ENCODE results near the gene CCDC184. TPM values are rescaled to one million over a fixed set of nuclear protein-coding genes. Genes with fewer than 3 reads are reported as not detected.
A peak's percentile ranks its signal among the peaks of the same experiment; 100 is the strongest.
"Not testable (repeated sequence)": the region's sequence is repeated elsewhere in the genome, so short reads cannot be mapped to it uniquely, and the experiment has no call there.

Gene CCDC184
- total and polyA plus RNA-seq, 12 donors, result 1.4 to 12.8 (median 6.7) TPM

DNA sequence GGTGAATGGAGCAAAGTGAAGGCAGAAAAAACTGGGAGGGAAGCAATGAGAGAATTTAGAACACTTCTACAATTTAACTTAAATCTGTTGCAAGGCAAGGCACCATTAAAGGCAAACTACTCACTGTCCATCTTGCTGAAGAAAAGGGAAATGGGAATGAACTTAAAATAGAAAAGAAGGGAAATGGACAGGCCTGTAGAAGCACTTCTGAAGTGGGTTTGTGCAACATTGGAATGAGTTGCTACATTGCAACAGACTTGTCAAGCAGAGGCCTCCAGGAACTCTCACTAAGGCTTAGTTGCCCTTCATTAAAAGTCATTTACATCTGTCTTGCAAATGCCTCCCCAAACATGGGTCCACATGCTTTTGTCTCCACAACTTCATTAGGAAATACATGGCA, 33.3 kb downstream of the CCDC184 start:
- DNase-seq, result peak in 2 of 7 donors; percentile 26 to 27
- Histone ChIP-seq H3K27me3 (no peaks in the 10 kb centered on the region), H3K9me3 (replicated peaks in 1 of 3) (no peaks in the 10 kb centered on the region), H3K4me3 (no peak overlapping the region), H3K36me3 (replicated peaks in 1 of 2) (no peaks in the 10 kb centered on the region), H3K4me1 (replicated peaks in 1 of 2) (peaks cover 16% of the 10 kb centered on the region in 2 donors), H3K27ac (peak overlapping the region in 2 of 5 donors; percentile 3 to 51)
- intact Hi-C loops (cut with DNase I), result no loop called here
- TF ChIP-seq, protein P1, sequence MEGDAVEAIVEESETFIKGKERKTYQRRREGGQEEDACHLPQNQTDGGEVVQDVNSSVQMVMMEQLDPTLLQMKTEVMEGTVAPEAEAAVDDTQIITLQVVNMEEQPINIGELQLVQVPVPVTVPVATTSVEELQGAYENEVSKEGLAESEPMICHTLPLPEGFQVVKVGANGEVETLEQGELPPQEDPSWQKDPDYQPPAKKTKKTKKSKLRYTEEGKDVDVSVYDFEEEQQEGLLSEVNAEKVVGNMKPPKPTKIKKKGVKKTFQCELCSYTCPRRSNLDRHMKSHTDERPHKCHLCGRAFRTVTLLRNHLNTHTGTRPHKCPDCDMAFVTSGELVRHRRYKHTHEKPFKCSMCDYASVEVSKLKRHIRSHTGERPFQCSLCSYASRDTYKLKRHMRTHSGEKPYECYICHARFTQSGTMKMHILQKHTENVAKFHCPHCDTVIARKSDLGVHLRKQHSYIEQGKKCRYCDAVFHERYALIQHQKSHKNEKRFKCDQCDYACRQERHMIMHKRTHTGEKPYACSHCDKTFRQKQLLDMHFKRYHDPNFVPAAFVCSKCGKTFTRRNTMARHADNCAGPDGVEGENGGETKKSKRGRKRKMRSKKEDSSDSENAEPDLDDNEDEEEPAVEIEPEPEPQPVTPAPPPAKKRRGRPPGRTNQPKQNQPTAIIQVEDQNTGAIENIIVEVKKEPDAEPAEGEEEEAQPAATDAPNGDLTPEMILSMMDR (IDR thresholded peaks at IDR 0.05), result no peak
- TF ChIP-seq POLR2A (IDR thresholded peaks at IDR 0.05), result no peak

DNA sequence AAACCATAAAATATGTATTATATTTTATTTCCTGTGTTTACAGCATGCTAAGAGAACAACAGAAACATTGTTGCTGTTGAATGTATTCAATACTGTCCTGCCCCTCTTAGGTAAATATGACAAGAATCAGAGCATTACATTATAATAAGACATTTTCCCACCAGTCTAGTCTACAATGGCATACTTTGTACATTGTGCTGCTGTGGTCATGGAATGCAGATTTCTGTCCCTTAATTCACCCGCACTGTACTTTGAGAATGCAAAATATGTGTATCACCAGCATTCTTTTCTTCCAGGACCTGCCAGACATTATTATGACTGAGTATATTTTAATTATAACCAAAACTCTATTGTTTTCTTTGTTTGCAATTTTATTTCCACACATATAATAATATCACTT, 36.2 kb downstream of the CCDC184 start:
- H3K36me3 ChIP-seq (replicated peaks in 1 of 2), result no peaks in the 10 kb centered on the region
- WGBS, 4 donors, result 90 to 98% (median 95%) methylated on average over 1 of the region's 1 CpG

DNA sequence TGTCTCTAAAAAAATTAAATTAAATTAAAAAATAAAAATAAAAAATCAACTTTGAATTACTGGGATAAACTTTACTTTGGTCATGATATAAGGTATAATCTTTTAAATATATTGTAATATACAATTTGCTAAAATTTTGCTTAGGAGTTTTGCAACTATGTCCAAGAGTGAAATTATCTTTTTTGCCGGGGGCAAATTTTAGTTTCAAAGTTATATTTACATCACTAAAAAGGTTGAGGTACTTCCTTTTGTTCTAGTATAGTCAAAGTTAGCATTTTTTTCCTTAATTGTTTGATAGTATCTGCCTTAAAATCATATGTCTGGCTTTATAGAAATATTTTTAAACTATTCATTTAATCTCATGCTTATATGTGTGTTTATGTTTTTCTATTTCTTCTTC, 37.3 kb downstream of the CCDC184 start:
- no peak for DNase-seq
- H3K4me3 ChIP-seq, result no peak overlapping the region
- no peaks in the 10 kb centered on the region for H3K36me3 ChIP-seq (replicated peaks in 1 of 2)
- intact Hi-C loops (cut with DNase I), result no loop called here
- H3K9me3 ChIP-seq (replicated peaks in 1 of 3), result no peaks in the 10 kb centered on the region
- 82 to 100% (median 95%) methylated on average over 1 of the region's 1 CpG for WGBS, 4 donors
- TF ChIP-seq POLR2A (IDR thresholded peaks at IDR 0.05), result no peak
- TF ChIP-seq, protein P1 (IDR thresholded peaks at IDR 0.05), result no peak
- peaks cover 14% of the 10 kb centered on the region in 2 donors for H3K4me1 ChIP-seq (replicated peaks in 1 of 2)
- H3K27ac ChIP-seq, result no peak overlapping the region
- no peaks in the 10 kb centered on the region for H3K27me3 ChIP-seq

More for the DNA sequence above, 36.2 kb downstream of the CCDC184 start:
- no peak for TF ChIP-seq POLR2A (IDR thresholded peaks at IDR 0.05)
- TF ChIP-seq, protein P1 (IDR thresholded peaks at IDR 0.05), result no peak
- no peak for DNase-seq
- Histone ChIP-seq H3K4me3 (no peak overlapping the region), H3K27ac (no peak overlapping the region), H3K9me3 (replicated peaks in 1 of 3) (no peaks in the 10 kb centered on the region), H3K27me3 (no peaks in the 10 kb centered on the region), H3K4me1 (replicated peaks in 1 of 2) (peaks cover 16% of the 10 kb centered on the region in 2 donors)
- intact Hi-C loops (cut with DNase I), result no loop called here

DNA sequence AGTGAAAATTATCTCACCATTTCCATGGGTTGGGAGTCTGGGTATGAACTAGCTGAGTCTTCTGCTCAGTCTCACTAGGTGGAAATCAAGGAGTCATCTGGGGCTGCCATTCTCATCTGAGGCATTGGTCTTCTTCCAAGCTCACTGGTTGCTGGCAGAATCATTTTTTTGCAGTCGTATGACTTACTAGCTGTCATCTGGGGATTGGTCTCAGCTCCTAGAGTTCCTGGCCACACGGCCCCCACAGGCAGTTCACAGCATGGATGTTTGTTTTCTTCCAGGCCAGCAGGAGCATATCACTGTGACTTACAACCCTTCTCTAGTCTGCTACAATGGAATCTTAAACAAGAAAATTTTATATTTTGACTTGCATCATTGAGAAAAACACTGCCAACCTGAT, 38.2 kb downstream of the CCDC184 start:
- no peaks in the 10 kb centered on the region for H3K27me3 ChIP-seq
- TF ChIP-seq, protein P1 (IDR thresholded peaks at IDR 0.05), result no peak
- no peak for TF ChIP-seq POLR2A (IDR thresholded peaks at IDR 0.05)
- no peak overlapping the region for H3K27ac ChIP-seq
- 10 to 35% (median 16%) methylated on average over 2 of the region's 2 CpGs for WGBS, 4 donors
- peak in 1 of 7 donors; percentile 39 for DNase-seq
- intact Hi-C loops (cut with DNase I), result no loop called here
- H3K4me3 ChIP-seq, result no peak overlapping the region
- H3K9me3 ChIP-seq (replicated peaks in 1 of 3), result no peaks in the 10 kb centered on the region
- H3K4me1 ChIP-seq (replicated peaks in 1 of 2), result peaks cover 5% of the 10 kb centered on the region in 2 donors
- no peaks in the 10 kb centered on the region for H3K36me3 ChIP-seq (replicated peaks in 1 of 2)

DNA sequence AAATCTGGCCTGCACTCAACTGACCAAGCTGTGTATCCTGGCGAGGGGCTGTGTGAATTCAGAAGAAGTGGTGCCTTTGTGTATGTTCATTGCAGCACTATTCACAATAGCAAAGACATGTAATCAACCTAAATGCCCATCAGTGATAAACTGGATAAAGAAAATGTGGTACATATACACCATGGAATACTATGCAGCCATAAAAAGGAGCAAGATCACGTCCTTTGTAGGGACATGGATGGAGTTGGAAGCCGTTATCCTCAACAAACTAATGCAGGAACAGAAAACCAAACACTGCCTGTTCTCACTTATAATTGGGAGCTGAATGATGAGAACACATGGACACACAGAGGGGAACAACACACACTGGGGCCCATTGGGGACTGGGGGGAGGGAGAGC, 41.1 kb downstream of the CCDC184 start:
- H3K27me3 ChIP-seq; H3K36me3 ChIP-seq (replicated peaks in 1 of 2); H3K27ac ChIP-seq; intact Hi-C loops (cut with DNase I); H3K9me3 ChIP-seq (replicated peaks in 1 of 3); H3K4me1 ChIP-seq (replicated peaks in 1 of 2); H3K4me3 ChIP-seq; DNase-seq: not testable (repeated sequence)
- WGBS, 4 donors, result 84 to 93% (median 88%) methylated on average over 3 of the region's 3 CpGs

DNA sequence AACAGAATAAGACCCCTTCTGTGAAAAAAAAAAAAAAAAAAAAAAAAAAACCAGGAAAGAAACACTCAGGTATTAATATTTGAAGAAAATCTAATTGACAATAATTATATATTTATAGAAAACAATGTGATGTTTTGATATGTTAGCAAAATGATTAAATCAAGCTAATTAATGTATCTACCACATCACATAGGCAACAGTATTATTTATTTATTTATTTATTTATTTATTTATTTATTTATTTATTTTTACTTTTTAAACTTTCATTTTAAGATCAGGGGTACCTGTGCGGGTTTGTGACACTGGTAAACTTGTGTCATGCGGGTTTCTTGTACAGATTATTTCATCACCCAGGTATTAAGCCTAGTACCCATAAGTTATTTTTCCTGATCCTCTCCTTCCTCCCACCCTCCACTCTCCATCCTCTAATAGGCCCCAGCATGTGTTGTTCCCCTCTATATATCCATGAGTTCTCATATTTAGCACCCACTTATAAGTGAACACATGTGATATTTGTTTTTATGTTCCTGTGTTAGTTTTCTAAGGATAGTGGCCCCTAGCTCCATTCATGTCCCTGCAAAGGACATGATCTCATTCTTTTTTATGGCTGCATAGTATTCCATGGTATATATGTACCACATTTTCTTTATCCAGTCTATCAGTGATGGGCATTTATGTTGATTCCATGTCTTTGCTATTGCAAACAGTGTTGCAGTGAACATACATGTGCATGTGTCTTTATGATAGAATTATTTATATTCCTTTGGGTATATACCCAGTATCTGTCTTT, 47.9 kb downstream of the CCDC184 start:
- H3K36me3 ChIP-seq (replicated peaks in 1 of 2); H3K27ac ChIP-seq; intact Hi-C loops (cut with DNase I); H3K27me3 ChIP-seq; H3K9me3 ChIP-seq (replicated peaks in 1 of 3); DNase-seq; H3K4me1 ChIP-seq (replicated peaks in 1 of 2); H3K4me3 ChIP-seq: not testable (repeated sequence)
- 91 to 98% (median 95%) methylated on average over 2 of the region's 2 CpGs for WGBS, 4 donors

Measured in adrenal gland (tissue), 12 donors.